Thyroid gland (tissue), 4 donors: ENCODE measurements around the gene TRAF4. TPM values are rescaled to one million over a fixed set of nuclear protein-coding genes. Genes with fewer than 3 reads are reported as not detected.

Experiments used
- DNase-seq, 2 donors: peaks; one replicate each; pipeline ENCODE4 v3.0.0-alpha.2; 2019
- H3K27ac ChIP-seq, 3 donors: fragments of 200-600 bp; sonication (generic); 1 replicate in 2 of 3; 2 replicates in 1 of 3; pipeline ENCODE4 v1.5.1; 2016 to 2019; ENCODE audit warnings: mild to moderate bottlenecking in 1 of 3, moderate library complexity in 1 of 3
- H3K27me3 ChIP-seq: fragments of 200-600 bp; sonication (generic); one replicate; pipeline ENCODE4 v1.5.1; 2019
- H3K36me3 ChIP-seq, 2 donors: fragments of 200-600 bp; sonication (generic); one replicate each; pipeline ENCODE4 v1.5.1; 2016 to 2019
- H3K4me1 ChIP-seq, 2 donors: fragments of 200-600 bp; sonication (generic); one replicate each; pipeline ENCODE4 v1.5.1; 2017 to 2019
- H3K4me3 ChIP-seq, 3 donors: fragments of 200-600 bp; sonication (generic); replicated peaks in 1 of 3; 1 replicate in 2 of 3; 2 replicates in 1 of 3; pipeline ENCODE4 v1.5.1; 2016; ENCODE audit warnings: mild to moderate bottlenecking in 1 of 3
- H3K9me3 ChIP-seq: fragments of 200-600 bp; sonication (generic); one replicate; pipeline ENCODE4 v1.5.1; 2017
- POLR2A ChIP-seq, 2 donors: fragments of 450-650 bp; IDR thresholded peaks; one replicate each; pipeline ENCODE4 v1.6.1; 2017; ENCODE audit warnings: antibody characterized with exemption in 2 of 2, mild to moderate bottlenecking in 2 of 2, moderate library complexity in 1 of 2
- WGBS, 2 donors: methylation state at CpG; one replicate each; pipeline ENCODE4 v1.1.5; 2017; 5-methylcytosine and 5-hydroxymethylcytosine counted together
- intact Hi-C: fragments of 100-400 bp; cut with DNase I; formaldehyde crosslinking; loops from one replicate; pipeline ENCODE4 v1.15.1; 2023
- total RNA-seq, 4 donors: library from RNA; depleted of rRNA; stranded (reverse); fragments of >200 nt; gene quantifications; one replicate each; pipeline ENCODE4 v1.2.3, GENCODE V29; 2016
- TF ChIP-seq, protein P1 (sequence below), 6 experiments: fragments of 200-600 bp in 3 of 6; fragments of 450-650 bp in 3 of 6; sonication (generic) in 3 of 6; IDR thresholded peaks; one replicate each; pipeline ENCODE4 v1.5.1; 2016 to 2019; ENCODE audit warnings: antibody characterized with exemption in 6 of 6, mild to moderate bottlenecking in 2 of 6, inconsistent platforms in 1 of 6, moderate library complexity in 1 of 6

Gene TRAF4
- total RNA-seq, 4 donors from 2014 or later = 33.3 to 64.3 (median 44.3) TPM

DNA sequence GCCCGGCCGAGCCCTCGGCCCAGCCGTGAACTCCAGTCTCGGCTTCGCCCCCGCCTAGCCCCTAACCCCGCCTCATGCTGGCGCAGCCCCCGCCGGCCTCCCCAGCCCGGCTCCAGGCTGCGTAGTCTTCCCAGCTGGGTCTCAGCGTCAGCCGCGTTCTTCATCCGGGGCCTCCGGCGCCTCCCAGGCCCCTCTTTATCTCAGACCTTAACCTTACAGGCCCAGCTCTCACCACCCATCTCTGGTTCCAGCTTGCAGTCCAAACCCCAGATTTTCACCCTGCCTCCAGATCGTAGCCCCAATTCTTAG is 32.1 kb upstream of the TRAF4 start, which contains the start of gene PROCA1:
TSS of gene PROCA1 (minus strand) at position 166 of the 309 bp plus-strand sequence. CDS start 228 bp downstream, outside the sequence.
- Histone ChIP-seq H3K9me3 (no peaks in the 10 kb centered on the region), H3K4me3 (peak within 1 kb of the TSS in 2 of 3 donors; percentile 16 to 48), H3K36me3 (peaks cover 13% of the 10 kb centered on the region in 2 donors), H3K4me1 (peaks cover 9 to 18% of the 10 kb centered on the region in 2 donors), H3K27me3 (no peaks in the 10 kb centered on the region), H3K27ac (peak within 1 kb of the TSS; percentile 73 to 83 (median 78))
- 7 to 15% methylated on average over 12 to 19 of the region's 20 CpGs for WGBS, 2 donors
- no peak for TF ChIP-seq POLR2A (IDR thresholded peaks at IDR 0.05)
- TF ChIP-seq, protein P1, sequence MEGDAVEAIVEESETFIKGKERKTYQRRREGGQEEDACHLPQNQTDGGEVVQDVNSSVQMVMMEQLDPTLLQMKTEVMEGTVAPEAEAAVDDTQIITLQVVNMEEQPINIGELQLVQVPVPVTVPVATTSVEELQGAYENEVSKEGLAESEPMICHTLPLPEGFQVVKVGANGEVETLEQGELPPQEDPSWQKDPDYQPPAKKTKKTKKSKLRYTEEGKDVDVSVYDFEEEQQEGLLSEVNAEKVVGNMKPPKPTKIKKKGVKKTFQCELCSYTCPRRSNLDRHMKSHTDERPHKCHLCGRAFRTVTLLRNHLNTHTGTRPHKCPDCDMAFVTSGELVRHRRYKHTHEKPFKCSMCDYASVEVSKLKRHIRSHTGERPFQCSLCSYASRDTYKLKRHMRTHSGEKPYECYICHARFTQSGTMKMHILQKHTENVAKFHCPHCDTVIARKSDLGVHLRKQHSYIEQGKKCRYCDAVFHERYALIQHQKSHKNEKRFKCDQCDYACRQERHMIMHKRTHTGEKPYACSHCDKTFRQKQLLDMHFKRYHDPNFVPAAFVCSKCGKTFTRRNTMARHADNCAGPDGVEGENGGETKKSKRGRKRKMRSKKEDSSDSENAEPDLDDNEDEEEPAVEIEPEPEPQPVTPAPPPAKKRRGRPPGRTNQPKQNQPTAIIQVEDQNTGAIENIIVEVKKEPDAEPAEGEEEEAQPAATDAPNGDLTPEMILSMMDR (IDR thresholded peaks at IDR 0.05) = no peak
- DNase-seq = no peak
- intact Hi-C loops = no loop called here

DNA sequence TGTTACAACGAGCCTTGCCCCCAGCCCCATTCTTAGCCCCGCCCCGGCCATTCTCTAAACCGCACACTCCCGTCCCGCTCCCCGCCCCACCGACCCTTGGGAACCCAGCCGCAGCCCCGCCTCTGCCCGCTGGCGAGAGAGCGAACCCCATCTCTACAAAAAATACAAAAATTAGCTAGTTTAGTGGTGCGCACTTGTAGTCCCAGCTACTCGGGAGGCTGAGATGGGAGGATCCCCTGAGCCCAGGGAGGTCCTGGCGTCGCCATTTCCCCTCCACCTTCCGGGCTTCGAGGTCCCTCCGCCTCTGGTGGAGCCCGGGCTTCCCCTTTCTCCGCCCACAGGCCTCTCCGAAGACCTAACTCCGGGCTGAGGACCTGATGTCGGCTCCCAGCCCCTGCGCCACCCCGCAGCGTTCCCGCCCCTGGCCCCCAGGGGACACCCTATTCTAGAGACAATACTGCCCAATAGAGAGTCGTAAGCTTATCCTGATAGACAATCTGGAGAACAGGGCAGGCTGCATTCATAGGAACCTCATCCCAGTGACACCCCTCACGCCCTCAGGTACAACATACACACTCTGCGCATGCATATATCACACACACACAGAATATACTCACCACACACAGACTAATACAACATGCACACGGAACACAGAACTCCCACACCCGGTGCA is 31.6 kb upstream of the TRAF4 start:
- H3K4me3 ChIP-seq = peak overlapping the region in 1 of 3 donors; percentile 48
- H3K9me3 ChIP-seq = no peaks in the 10 kb centered on the region
- no peak for TF ChIP-seq POLR2A (IDR thresholded peaks at IDR 0.05)
- TF ChIP-seq, protein P1 (IDR thresholded peaks at IDR 0.05) = no peak
- intact Hi-C loops = no loop called here
- WGBS, 2 donors = 58 to 59% methylated on average over 33 to 34 of the region's 34 CpGs
- H3K4me1 ChIP-seq = peaks cover 14 to 20% of the 10 kb centered on the region in 2 donors
- H3K36me3 ChIP-seq = peaks cover 13% of the 10 kb centered on the region in 2 donors
- H3K27ac ChIP-seq = peak overlapping the region in 2 of 3 donors; percentile 78 to 83
- no peaks in the 10 kb centered on the region for H3K27me3 ChIP-seq
- DNase-seq = no peak

DNA sequence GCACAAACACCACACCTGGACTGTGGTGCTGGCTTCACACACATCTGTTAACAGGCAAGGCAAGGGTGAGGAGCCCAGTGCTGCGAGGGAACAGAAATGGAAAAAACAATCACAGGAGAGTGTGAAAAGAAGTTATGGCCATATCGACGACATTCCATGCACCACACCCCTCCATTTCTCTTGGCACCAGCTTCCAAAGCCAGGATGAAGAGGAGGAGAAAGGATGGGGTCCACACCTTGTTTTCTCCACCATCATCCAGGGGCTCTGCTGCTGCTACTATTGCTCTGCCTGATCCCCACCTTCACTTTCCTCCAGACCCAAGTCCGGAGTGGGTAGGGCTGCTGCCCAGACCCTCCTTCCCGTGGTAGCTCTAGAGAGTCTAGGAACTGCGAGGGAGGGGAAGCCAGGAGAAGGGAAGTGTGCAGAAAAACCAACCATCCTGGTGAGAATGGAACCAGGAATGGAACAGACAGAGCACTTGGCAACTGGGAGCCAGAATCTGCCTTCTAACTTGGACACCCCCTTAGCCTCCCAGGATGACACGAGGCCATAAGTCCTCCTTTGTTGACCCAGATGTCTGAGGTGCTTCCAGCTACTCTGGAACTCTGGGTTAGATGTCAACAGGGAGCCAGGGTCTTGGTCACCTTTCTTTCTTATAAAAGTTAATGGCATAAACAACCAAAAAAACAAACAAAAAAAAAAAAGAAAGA is 31.0 kb upstream of the TRAF4 start:
- Histone ChIP-seq H3K36me3 (peaks cover 13% of the 10 kb centered on the region in 2 donors), H3K4me3 (no peak overlapping the region), H3K27ac (no peak overlapping the region), H3K4me1 (peaks cover 15 to 20% of the 10 kb centered on the region in 2 donors), H3K9me3 (no peaks in the 10 kb centered on the region), H3K27me3 (no peaks in the 10 kb centered on the region)
- TF ChIP-seq, protein P1 (IDR thresholded peaks at IDR 0.05) = no peak
- TF ChIP-seq POLR2A (IDR thresholded peaks at IDR 0.05) = no peak
- WGBS, 2 donors = 81 to 89% methylated on average over 7 of the region's 7 CpGs
- DNase-seq = no peak
- intact Hi-C loops = no loop called here

DNA sequence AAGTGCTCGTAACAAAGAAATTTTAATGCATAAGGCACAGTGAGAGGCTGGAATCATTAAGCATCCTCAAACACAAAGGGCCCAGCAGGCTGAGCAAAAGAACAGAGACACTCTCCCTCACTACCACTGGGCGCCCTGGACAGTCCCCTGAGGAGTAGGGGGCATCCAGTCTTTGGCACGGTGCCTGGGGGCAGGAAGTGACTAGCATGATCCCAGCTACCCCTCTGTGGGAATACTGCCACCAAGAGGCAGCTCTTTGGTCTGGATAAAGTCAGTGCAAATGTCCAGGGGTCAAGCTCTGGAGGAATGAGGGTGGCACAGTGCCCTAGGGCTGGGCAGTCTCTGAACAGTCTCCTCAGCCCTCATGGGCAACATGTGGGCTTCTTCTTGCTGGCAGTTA is 29.5 kb upstream of the TRAF4 start:
- Histone ChIP-seq H3K9me3 (no peaks in the 10 kb centered on the region), H3K4me1 (peaks cover 25 to 33% of the 10 kb centered on the region in 2 donors), H3K27me3 (no peaks in the 10 kb centered on the region), H3K4me3 (no peak overlapping the region), H3K27ac (no peak overlapping the region), H3K36me3 (peaks cover 13% of the 10 kb centered on the region in 2 donors)
- intact Hi-C loops = no loop called here
- WGBS, 2 donors = 85 to 95% methylated on average over 2 to 3 of the region's 3 CpGs
- no peak for TF ChIP-seq POLR2A (IDR thresholded peaks at IDR 0.05)
- TF ChIP-seq, protein P1 (IDR thresholded peaks at IDR 0.05) = no peak
- no peak for DNase-seq

DNA sequence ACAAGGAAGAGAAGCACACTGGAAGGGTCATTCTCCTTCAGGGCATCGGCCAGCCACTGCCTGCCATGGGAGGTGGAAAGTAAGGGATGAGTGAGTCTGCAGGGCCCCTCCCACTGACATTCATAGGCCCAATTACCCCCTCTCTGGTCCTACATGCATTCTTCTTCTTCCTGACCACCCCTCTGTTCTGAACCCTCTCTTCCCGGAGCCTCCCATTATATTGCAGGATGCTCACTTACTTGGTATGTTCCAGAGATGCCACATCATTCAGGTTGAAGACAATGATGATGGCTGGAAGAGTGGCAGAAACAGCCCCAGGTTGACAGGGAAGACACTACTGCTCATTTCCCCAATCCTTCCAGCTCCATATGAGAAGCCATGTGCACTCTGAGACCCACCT is 28.6 kb upstream of the TRAF4 start:
- Histone ChIP-seq H3K4me1 (peaks cover 26 to 33% of the 10 kb centered on the region in 2 donors), H3K27ac (no peak overlapping the region), H3K4me3 (no peak overlapping the region), H3K27me3 (no peaks in the 10 kb centered on the region), H3K9me3 (no peaks in the 10 kb centered on the region), H3K36me3 (peaks cover 13% of the 10 kb centered on the region in 2 donors)
- DNase-seq = no peak
- WGBS, 2 donors = 94 to 97% methylated on average over 2 of the region's 2 CpGs
- TF ChIP-seq, protein P1 (IDR thresholded peaks at IDR 0.05) = no peak
- TF ChIP-seq POLR2A (IDR thresholded peaks at IDR 0.05) = no peak
- intact Hi-C loops = no loop called here
